Measurements from ENCODE around the gene C10orf67.
"Not testable (repeated sequence)": the region's sequence is repeated elsewhere in the genome, so short reads cannot be mapped to it uniquely, and the experiment has no call there.

The C10orf67 gene

GRCh38 chr10:23322082-23322481 is 22.5 kb downstream of the C10orf67 start:
- no peak for FAIRE-seq

- no peak for FAIRE-seq
Measured at GRCh38 chr10:23319835-23320234, 24.8 kb downstream of the C10orf67 start.

- no peak for FAIRE-seq
Measured at GRCh38 chr10:23318359-23318758, 26.2 kb downstream of the C10orf67 start.

GRCh38 chr10:23317416-23317815 is 27.2 kb downstream of the C10orf67 start:
- FAIRE-seq: no peak

GRCh38 chr10:23316406-23316805 is 28.2 kb downstream of the C10orf67 start:
- no peak for FAIRE-seq

GRCh38 chr10:23315966-23316365 is 28.6 kb downstream of the C10orf67 start:
- no peak for FAIRE-seq

GRCh38 chr10:23314835-23315239 is 29.8 kb downstream of the C10orf67 start:
- FAIRE-seq: peak; percentile 100

- no peak for FAIRE-seq
Measured at GRCh38 chr10:23311034-23311433, 33.6 kb downstream of the C10orf67 start.

- no peak for FAIRE-seq
Measured at GRCh38 chr10:23310404-23310803, 34.2 kb downstream of the C10orf67 start.

GRCh38 chr10:23299961-23300360 is 44.6 kb downstream of the C10orf67 start:
- not testable (repeated sequence) for FAIRE-seq

GRCh38 chr10:23294638-23295247 is 49.9 kb downstream of the C10orf67 start:
- peak; percentile 5 for FAIRE-seq

- no peak for FAIRE-seq
Measured at GRCh38 chr10:23293973-23294590, 50.5 kb downstream of the C10orf67 start.

- FAIRE-seq: peak; percentile 64
Measured at GRCh38 chr10:23293145-23293724, 51.4 kb downstream of the C10orf67 start.

- FAIRE-seq: no peak
Measured at GRCh38 chr10:23291551-23292334, 52.9 kb downstream of the C10orf67 start.

GRCh38 chr10:23284674-23285335 is 59.8 kb downstream of the C10orf67 start:
- FAIRE-seq: no peak

GRCh38 chr10:23284155-23284554 is 60.4 kb downstream of the C10orf67 start:
- no peak for FAIRE-seq

- no peak for FAIRE-seq
Measured at GRCh38 chr10:23283680-23284079, 60.9 kb downstream of the C10orf67 start.

GRCh38 chr10:23281044-23281433 is 63.6 kb downstream of the C10orf67 start:
- no peak for FAIRE-seq

- no peak for FAIRE-seq
Measured at GRCh38 chr10:23280419-23281043, 64.1 kb downstream of the C10orf67 start.

GRCh38 chr10:23275355-23275754 is 69.2 kb downstream of the C10orf67 start:
- no peak for FAIRE-seq

GRCh38 chr10:23274179-23274578 is 70.4 kb downstream of the C10orf67 start:
- FAIRE-seq: not testable (repeated sequence)

GRCh38 chr10:23270531-23270930 is 74.1 kb downstream of the C10orf67 start:
- no peak for FAIRE-seq
